ENCODE measurements around the gene OR6B2. TPM values are rescaled to one million over a fixed set of nuclear protein-coding genes. Genes with fewer than 3 reads are reported as not detected.

Gene OR6B2
- total RNA-seq, 1 donor from 2014 or later, result not detected

DNA sequence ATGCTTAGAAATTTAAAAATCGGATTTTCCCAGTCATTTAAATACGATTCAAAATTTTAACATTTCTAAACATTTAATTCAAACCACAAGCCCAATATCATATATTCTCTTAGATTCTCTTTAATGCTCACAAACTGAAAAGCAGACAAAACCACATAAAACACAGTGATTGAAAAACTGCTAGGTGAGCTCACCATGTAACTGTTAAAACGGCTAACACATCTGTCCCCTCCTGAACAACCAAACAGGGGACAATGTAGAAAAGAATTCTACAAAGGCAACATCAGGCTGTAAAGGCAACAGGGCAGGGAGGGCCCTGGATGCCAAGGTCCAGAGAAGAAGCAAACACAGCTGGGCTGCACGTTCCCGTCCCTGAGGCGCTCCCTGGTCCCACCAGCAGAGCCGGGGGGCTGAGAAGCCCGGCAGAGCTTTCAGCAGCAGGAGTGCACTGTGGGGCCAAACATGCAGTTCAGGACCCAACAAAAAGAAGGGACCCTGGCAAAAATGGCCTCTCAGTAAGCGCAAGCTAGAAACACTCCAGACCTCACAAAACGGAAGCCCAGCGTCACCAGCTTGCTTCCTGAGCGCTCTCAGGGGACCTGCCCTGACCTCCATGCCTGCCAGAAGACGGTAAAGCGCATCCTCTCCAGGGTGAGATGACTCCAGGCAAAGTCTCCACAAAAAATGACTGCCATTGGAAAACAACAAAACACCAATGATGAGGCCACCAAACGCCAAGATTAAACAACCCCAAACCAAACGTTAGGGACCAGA is 45.6 kb downstream of the OR6B2 start:
- intact Hi-C loops (cut with micrococcal nuclease), result no loop called here

DNA sequence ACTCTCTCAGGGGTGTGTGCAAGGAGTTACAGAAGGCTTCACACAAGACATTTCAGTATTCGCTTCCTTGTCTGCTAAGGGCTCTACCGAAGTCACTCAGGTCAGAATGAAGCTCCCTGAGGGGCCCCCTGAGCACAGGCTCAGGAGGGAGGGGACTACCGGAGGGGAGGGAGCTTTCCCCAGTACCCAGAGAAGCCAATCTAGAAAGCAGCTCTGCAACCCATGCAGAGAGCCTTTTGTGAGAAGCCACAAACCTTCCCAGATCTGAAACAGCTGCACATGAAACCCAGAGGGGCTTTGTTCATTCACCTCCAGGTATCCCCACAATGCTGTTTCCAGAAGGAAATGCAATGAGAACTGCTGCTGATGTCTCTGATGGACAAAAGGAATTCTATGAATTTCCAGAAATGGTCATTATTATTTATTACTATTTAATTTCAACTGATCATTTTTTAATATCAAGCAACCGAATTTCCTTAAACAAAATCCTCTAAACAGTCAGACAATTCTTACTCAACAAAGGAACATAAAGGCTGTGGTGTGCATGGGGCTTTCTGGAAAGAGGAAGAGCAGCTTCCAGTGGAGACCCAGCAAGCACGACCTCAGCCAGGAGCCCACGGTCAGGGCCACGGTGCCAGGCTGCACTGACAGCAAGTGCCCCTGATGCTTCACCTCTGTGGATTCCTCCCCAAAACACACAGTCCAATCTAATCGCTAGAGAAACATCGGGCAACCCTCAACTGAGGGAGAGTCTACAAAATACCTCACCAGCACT is 47.0 kb downstream of the OR6B2 start:
- intact Hi-C loops (cut with micrococcal nuclease), result no loop called here

Other genes starting within 250 kb of the OR6B2 start
- 91.3 and 97.3 TPM in 2 replicates for gene NDUFA10, start 5.1 kb downstream of the OR6B2 start, total RNA-seq
- not detected in 2 replicates for gene OR6B3, start 23.1 kb upstream of the OR6B2 start, total RNA-seq
- 111 and 112 TPM in 2 replicates for gene COPS9, start 105.9 kb upstream of the OR6B2 start, total RNA-seq
- gene OTOS, start 110.2 kb upstream of the OR6B2 start, total RNA-seq, result not detected in 2 replicates